ENCODE measurements around the gene XKR7. TPM values are rescaled to one million over a fixed set of nuclear protein-coding genes. Genes with fewer than 3 reads are reported as not detected.

XKR7 gene
- total and polyA plus RNA-seq, 2 donors (not counting 3 experiments of a cell fraction or from before 2014, with no cell fraction given) = 0.04 TPM; not detected in 1

DNA sequence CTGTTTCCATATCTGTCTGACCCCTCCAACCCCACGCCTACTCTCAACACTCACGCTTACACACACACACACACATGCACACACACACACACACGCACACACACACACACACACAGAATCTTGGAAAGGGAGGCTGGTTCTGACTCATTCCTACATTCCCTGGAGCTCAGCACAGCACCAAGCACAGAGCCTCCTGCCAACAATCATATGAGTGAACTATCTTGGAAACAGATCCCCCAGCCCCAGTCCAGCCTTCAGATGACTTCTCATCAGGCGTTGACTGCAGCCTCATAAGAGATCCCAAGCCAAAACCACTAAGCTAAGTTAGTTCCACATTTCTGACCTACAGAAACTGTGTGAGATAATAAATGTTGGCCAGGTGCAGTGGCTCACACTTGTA lies 70.0 kb downstream of the XKR7 start:
- POLR2A ChIA-PET = no interaction called here
- dilution Hi-C loops (cut with MboI; ENCODE audit: extremely low pct_ligation_motif_present, low sequenced_read_pairs) = no loop called here
- FAIRE-seq = no peak

More for the DNA sequence above, 70.0 kb downstream of the XKR7 start:
- DNase-seq (ENCODE audit: low read depth, low spot score) = no peak
- intact Hi-C loops (cut with micrococcal nuclease) = no loop called here
- TF ChIP-seq EZH2 (IDR thresholded peaks at IDR 0.05; ENCODE audit: borderline replicate concordance, low read depth, low read length, severe bottlenecking) = no peak
- TF ChIP-seq JUN (IDR thresholded peaks at IDR 0.05; ENCODE audit: borderline replicate concordance, insufficient read depth, insufficient read length, low read depth) = no peak
- TF ChIP-seq, protein P1, sequence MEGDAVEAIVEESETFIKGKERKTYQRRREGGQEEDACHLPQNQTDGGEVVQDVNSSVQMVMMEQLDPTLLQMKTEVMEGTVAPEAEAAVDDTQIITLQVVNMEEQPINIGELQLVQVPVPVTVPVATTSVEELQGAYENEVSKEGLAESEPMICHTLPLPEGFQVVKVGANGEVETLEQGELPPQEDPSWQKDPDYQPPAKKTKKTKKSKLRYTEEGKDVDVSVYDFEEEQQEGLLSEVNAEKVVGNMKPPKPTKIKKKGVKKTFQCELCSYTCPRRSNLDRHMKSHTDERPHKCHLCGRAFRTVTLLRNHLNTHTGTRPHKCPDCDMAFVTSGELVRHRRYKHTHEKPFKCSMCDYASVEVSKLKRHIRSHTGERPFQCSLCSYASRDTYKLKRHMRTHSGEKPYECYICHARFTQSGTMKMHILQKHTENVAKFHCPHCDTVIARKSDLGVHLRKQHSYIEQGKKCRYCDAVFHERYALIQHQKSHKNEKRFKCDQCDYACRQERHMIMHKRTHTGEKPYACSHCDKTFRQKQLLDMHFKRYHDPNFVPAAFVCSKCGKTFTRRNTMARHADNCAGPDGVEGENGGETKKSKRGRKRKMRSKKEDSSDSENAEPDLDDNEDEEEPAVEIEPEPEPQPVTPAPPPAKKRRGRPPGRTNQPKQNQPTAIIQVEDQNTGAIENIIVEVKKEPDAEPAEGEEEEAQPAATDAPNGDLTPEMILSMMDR (IDR thresholded peaks at IDR 0.05; ENCODE audit: extremely low read depth in 1 of 2, insufficient read depth in 1 of 2, low read depth in 1 of 2, low read length in 2 of 2) = no peak
- no peak for TF ChIP-seq POLR2A (IDR thresholded peaks at IDR 0.05; ENCODE audit: low read depth, low read length)
- peaks cover 12 to 21% of the 10 kb centered on the region in 2 experiments for H3K27me3 ChIP-seq (ENCODE audit: control insufficient read depth in 2 of 2, insufficient read depth in 2 of 2, low read length in 2 of 2)
- no peak overlapping the region for H2AFZ ChIP-seq (ENCODE audit: low read depth, low read length)
- no TSS peak for BruUV-seq (replicated peaks)
- H3K9me3 ChIP-seq (replicated peaks; ENCODE audit: control insufficient read depth, insufficient read depth, low read length) = no peaks in the 10 kb centered on the region
- no peak overlapping the region for H3K9ac ChIP-seq (replicated peaks; ENCODE audit: extremely low read depth, insufficient read depth, low read length)
- no peaks in the 10 kb centered on the region for H3K4me1 ChIP-seq (ENCODE audit: control insufficient read depth, extremely low read depth, insufficient read depth, low read length)
- no peaks in the 10 kb centered on the region for H3K36me3 ChIP-seq (ENCODE audit: control insufficient read depth in 2 of 2, extremely low read depth in 1 of 2, insufficient read depth in 2 of 2, low read length in 2 of 2)
- H3K79me2 ChIP-seq (ENCODE audit: control insufficient read depth, insufficient read depth, low read length) = no peaks in the 10 kb centered on the region
- H4K20me1 ChIP-seq (replicated peaks; ENCODE audit: control insufficient read depth, extremely low read depth, insufficient read depth, low read length) = no peaks in the 10 kb centered on the region
- no peak overlapping the region for H3K27ac ChIP-seq (ENCODE audit: insufficient read depth, low read depth, low read length)
- CTCF ChIA-PET = interaction anchor here (1.0 kb wide), 1 partner anchor 53 kb away, joined by 3 read pairs; no protein-coding TSS in a partner anchor
- H3K4me3 ChIP-seq (replicated peaks in 1 of 3; ENCODE audit: insufficient read depth in 1 of 3, low read depth in 1 of 3, low read length in 3 of 3) = no peak overlapping the region
- H3K4me2 ChIP-seq (ENCODE audit: insufficient read depth, low read length) = no peak overlapping the region
- no peaks in the 10 kb centered on the region for H3K9me1 ChIP-seq (replicated peaks; ENCODE audit: control insufficient read depth, extremely low read depth, insufficient read depth, low read length)
